ENCODE data around the gene EPHA8. TPM values are rescaled to one million over a fixed set of nuclear protein-coding genes. Genes with fewer than 3 reads are reported as not detected.

EPHA8 gene
- polyA plus RNA-seq, 2 of the 4 experiments (the other 2 are of a cell fraction), result not detected

DNA sequence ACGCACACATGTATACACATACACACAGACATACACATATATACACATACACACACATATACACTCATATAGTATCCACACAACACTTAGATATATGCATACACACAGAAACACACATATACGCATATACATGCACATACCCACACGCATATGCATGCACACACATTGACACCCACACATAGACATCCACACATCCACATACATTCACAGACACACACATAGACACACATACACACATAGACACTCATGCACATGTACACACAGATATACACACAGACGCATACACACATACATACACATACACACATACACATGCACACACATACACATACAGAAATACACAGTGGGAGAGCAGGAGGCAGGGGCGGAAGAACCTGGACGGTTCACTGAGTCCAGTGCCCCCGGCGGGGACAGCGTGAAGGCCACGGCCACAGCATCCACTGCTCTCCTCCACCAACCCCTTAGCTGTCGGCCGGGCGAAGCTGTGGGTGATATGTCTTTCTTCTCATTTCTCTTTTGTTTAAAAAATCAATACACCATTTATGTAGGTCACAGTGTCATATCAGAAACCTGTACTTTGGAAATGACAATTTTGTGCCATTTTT, 86.9 kb downstream of the EPHA8 start:
- CTCF ChIA-PET, result interaction anchor here (0.6 to 3.2 kb wide), 4 partner anchors 8 to 372 kb away, joined by 3 to 12 read pairs (median 3); no protein-coding TSS in a partner anchor
- ATAC-seq, result no peak

DNA sequence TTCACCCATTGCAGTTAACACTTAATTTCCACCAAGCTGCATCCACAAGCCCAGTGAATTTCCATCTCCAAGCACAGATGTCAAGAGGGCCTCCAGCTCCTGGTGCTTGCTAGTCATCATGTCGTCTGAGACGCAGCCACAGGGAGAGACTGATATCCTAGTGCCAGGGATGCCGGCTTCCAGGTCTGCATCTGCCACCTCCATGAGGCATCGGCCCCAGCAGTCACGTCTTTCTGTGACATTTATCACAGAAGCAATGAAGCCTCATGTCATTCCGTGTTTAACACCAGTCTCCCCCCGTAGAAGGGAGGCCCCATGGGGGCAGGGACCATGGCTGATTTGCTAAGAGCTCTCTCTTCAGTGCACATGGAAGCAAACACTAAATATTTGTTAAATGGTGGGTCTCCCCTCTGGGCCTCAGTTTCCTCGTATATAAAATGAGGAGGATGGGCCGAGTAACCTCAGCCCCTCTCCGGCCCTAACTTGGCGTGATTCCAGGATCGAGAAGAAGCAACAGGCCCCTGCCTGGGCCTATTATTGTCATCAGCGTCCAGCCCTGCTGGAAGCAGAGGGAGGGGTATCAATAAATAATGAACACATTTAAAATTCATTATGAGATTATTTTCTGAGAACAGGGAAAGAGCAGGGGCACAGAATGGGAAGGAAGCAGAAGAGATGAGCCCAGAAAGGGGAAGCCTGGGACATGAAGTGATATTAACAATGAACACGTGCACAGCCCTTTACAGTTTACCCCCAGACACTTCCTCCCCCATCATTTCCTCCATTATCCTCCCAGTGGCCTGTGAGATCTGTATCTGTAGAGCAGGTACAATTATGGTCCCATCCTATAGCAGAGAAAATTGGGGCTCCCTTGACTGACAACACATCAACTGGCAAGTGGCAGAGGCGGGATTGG, 88.9 kb downstream of the EPHA8 start:
- ChIA-PET POLR2A (no interaction called here), CTCF (interaction anchor here (0.7 to 3.2 kb wide), 4 partner anchors 10 to 232 kb away, joined by 3 to 12 read pairs (median 4); no protein-coding TSS in a partner anchor)
- WGBS (ENCODE audit: missing lambda C conversion rate), result 46% methylated on average over 10 of the region's 15 CpGs
- DNase-seq (ENCODE audit: low read depth in 1 of 2, low spot score in 1 of 2) (no peak), ATAC-seq (no peak), FAIRE-seq (no peak)
- Histone ChIP-seq H3K4me1 (no peaks in the 10 kb centered on the region), H3K4me3 (no peak overlapping the region), H3K27ac (no peak overlapping the region), H3K4me2 (no peak overlapping the region), H3K9me3 (no peaks in the 10 kb centered on the region)
- TF ChIP-seq NR3C1 (IDR thresholded peaks at IDR 0.05) (no peak), EHF (CRISPR knock-in tag; IDR thresholded peaks at IDR 0.05) (no peak), NFE2L2 (conservative IDR thresholded peaks at IDR 0.05; ENCODE audit: low read length) (no peak), CEBPB (IDR thresholded peaks at IDR 0.05) (no peak), CBX2 (IDR thresholded peaks at IDR 0.05; ENCODE audit: borderline replicate concordance, low read depth) (no peak), TFCP2L1 (CRISPR knock-in tag; IDR thresholded peaks at IDR 0.05) (no peak), POLR2A (IDR thresholded peaks at IDR 0.05; ENCODE audit: low read length) (no peak), NPAS2 (CRISPR knock-in tag; IDR thresholded peaks at IDR 0.05; ENCODE audit: borderline replicate concordance) (no peak), HOXB13 (CRISPR knock-in tag; IDR thresholded peaks at IDR 0.05; ENCODE audit: low read depth) (no peak), FOXS1 (CRISPR knock-in tag; IDR thresholded peaks at IDR 0.05) (no peak), RNF2 (IDR thresholded peaks at IDR 0.05; ENCODE audit: borderline replicate concordance, low read depth) (no peak), FOSB (CRISPR knock-in tag; IDR thresholded peaks at IDR 0.05) (no peak), MYC (IDR thresholded peaks at IDR 0.05; ENCODE audit: borderline replicate concordance, low read length) (no peak), SREBF2 (IDR thresholded peaks at IDR 0.05) (no peak)
- TF ChIP-seq, protein P1, sequence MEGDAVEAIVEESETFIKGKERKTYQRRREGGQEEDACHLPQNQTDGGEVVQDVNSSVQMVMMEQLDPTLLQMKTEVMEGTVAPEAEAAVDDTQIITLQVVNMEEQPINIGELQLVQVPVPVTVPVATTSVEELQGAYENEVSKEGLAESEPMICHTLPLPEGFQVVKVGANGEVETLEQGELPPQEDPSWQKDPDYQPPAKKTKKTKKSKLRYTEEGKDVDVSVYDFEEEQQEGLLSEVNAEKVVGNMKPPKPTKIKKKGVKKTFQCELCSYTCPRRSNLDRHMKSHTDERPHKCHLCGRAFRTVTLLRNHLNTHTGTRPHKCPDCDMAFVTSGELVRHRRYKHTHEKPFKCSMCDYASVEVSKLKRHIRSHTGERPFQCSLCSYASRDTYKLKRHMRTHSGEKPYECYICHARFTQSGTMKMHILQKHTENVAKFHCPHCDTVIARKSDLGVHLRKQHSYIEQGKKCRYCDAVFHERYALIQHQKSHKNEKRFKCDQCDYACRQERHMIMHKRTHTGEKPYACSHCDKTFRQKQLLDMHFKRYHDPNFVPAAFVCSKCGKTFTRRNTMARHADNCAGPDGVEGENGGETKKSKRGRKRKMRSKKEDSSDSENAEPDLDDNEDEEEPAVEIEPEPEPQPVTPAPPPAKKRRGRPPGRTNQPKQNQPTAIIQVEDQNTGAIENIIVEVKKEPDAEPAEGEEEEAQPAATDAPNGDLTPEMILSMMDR (IDR thresholded peaks at IDR 0.05), result no peak
- TF ChIP-seq, protein P2, sequence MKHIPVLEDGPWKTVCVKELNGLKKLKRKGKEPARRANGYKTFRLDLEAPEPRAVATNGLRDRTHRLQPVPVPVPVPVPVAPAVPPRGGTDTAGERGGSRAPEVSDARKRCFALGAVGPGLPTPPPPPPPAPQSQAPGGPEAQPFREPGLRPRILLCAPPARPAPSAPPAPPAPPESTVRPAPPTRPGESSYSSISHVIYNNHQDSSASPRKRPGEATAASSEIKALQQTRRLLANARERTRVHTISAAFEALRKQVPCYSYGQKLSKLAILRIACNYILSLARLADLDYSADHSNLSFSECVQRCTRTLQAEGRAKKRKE (CRISPR knock-in tag; IDR thresholded peaks at IDR 0.05; ENCODE audit: low read depth), result no peak

More for the DNA sequence above, 86.9 kb downstream of the EPHA8 start:
- no peak overlapping the region for H3K4me2 ChIP-seq
- 74% methylated on average over 13 of the region's 13 CpGs for WGBS (ENCODE audit: missing lambda C conversion rate)
- no peaks in the 10 kb centered on the region for H3K9me3 ChIP-seq
- no peak for FAIRE-seq
- POLR2A ChIA-PET, result no interaction called here
- H3K4me3 ChIP-seq, result no peak overlapping the region
- no peak for DNase-seq (ENCODE audit: low read depth in 1 of 2, low spot score in 1 of 2)
- TF ChIP-seq, protein P3, sequence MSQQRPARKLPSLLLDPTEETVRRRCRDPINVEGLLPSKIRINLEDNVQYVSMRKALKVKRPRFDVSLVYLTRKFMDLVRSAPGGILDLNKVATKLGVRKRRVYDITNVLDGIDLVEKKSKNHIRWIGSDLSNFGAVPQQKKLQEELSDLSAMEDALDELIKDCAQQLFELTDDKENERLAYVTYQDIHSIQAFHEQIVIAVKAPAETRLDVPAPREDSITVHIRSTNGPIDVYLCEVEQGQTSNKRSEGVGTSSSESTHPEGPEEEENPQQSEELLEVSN (IDR thresholded peaks at IDR 0.05; ENCODE audit: borderline replicate concordance, low read depth), result no peak
- TF ChIP-seq NR3C1 (IDR thresholded peaks at IDR 0.05), result no peak
- TF ChIP-seq SMC3 (IDR thresholded peaks at IDR 0.05), result no peak
- no peak for TF ChIP-seq MYC (IDR thresholded peaks at IDR 0.05; ENCODE audit: borderline replicate concordance, low read length)
- no peak for TF ChIP-seq CBX2 (IDR thresholded peaks at IDR 0.05; ENCODE audit: borderline replicate concordance, low read depth)
- no peak for TF ChIP-seq RFX5 (IDR thresholded peaks at IDR 0.05)
- no peak for TF ChIP-seq KDM5A (IDR thresholded peaks at IDR 0.05)
- TF ChIP-seq, protein P4, sequence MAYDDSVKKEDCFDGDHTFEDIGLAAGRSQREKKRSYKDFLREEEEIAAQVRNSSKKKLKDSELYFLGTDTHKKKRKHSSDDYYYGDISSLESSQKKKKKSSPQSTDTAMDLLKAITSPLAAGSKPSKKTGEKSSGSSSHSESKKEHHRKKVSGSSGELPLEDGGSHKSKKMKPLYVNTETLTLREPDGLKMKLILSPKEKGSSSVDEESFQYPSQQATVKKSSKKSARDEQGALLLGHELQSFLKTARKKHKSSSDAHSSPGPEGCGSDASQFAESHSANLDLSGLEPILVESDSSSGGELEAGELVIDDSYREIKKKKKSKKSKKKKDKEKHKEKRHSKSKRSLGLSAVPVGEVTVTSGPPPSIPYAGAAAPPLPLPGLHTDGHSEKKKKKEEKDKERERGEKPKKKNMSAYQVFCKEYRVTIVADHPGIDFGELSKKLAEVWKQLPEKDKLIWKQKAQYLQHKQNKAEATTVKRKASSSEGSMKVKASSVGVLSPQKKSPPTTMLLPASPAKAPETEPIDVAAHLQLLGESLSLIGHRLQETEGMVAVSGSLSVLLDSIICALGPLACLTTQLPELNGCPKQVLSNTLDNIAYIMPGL (CRISPR knock-in tag; IDR thresholded peaks at IDR 0.05; ENCODE audit: borderline replicate concordance), result no peak
- TF ChIP-seq HOXB13 (CRISPR knock-in tag; IDR thresholded peaks at IDR 0.05; ENCODE audit: low read depth), result no peak
- no peak for TF ChIP-seq EP300 (IDR thresholded peaks at IDR 0.05)
- no peak for TF ChIP-seq POLR2AphosphoS2 (conservative IDR thresholded peaks at IDR 0.05; ENCODE audit: low read length)
- no peak for TF ChIP-seq HOXA7 (CRISPR knock-in tag; IDR thresholded peaks at IDR 0.05)
- TF ChIP-seq RCOR1 (IDR thresholded peaks at IDR 0.05; ENCODE audit: low read depth, low read length), result no peak
- TF ChIP-seq, protein P2 (CRISPR knock-in tag; IDR thresholded peaks at IDR 0.05; ENCODE audit: low read depth), result no peak
- H3K27ac ChIP-seq, result no peak overlapping the region
- H3K4me1 ChIP-seq, result no peaks in the 10 kb centered on the region
